Ovary (tissue), 3 donors: Measurements from ENCODE around the gene MAP7.

Experiments
- CTCF ChIP-seq, 3 donors: fragments of 450-650 bp in 2 of 3; fragments of 200-600 bp in 1 of 3; IDR thresholded peaks; one replicate each; pipeline versions ENCODE4 v1.5.1 to v1.8.0; 2016 to 2022; ENCODE audit warnings: antibody characterized with exemption in 3 of 3, mild to moderate bottlenecking in 1 of 3
- EP300 ChIP-seq: sonication (generic); formaldehyde crosslinking; IDR thresholded peaks from one replicate; pipeline ENCODE4 v1.6.1; 2017; ENCODE audit warnings: antibody characterized with exemption
- POLR2A ChIP-seq: fragments of 450-650 bp; IDR thresholded peaks from one replicate; pipeline ENCODE4 v1.6.1; 2017; ENCODE audit warnings: antibody characterized with exemption, mild to moderate bottlenecking, moderate library complexity
- donor health status: DM: no; HTN: no; CAD: no.

- TF ChIP-seq CTCF (IDR thresholded peaks at IDR 0.05) (no peak), POLR2A (no peak), EP300 (no peak)
Measured at GRCh38 chr6:136378888-136379287, 171.3 kb downstream of the MAP7 start.
